ENCODE measurements around the gene HS2ST1. TPM values are rescaled to one million over a fixed set of nuclear protein-coding genes. Genes with fewer than 3 reads are reported as not detected.

The HS2ST1 gene
- total RNA-seq, 1 experiment from 2014 or later: 57.2 TPM

- H3K4me3 Mint-ChIP-seq (ENCODE audit: unreplicated experiment): no peak overlapping the region
- H3K4me1 ChIP-seq: no peaks in the 10 kb centered on the region
- no peak for DNase-seq
- no TSS peak for BruUV-seq (replicated peaks)
- no peak for TF ChIP-seq CTCF (IDR thresholded peaks at IDR 0.05; ENCODE audit: insufficient read depth in 1 of 2, low read depth in 1 of 2, low read length in 1 of 2, severe bottlenecking in 1 of 2, unreplicated experiment in 1 of 2)
- H3K36me3 Mint-ChIP-seq (ENCODE audit: insufficient read depth, unreplicated experiment): peaks cover 17% of the 10 kb centered on the region
- intact Hi-C loops (cut with micrococcal nuclease; ENCODE audit: unreplicated experiment): no loop called here
- no peaks in the 10 kb centered on the region for H3K27me3 ChIP-seq (replicated peaks; ENCODE audit: control insufficient read depth, insufficient read depth, low read length)
- no peaks in the 10 kb centered on the region for H3K27me3 Mint-ChIP-seq (ENCODE audit: insufficient read depth, unreplicated experiment)
- H3K9me3 ChIP-seq: no peaks in the 10 kb centered on the region
- no peaks in the 10 kb centered on the region for H3K4me1 Mint-ChIP-seq (ENCODE audit: low read depth, unreplicated experiment)
- no peak overlapping the region for H3K4me3 ChIP-seq (ENCODE audit: low read depth, low read length)
- H3K36me3 ChIP-seq (ENCODE audit: control insufficient read depth, insufficient read depth, low read length): no peaks in the 10 kb centered on the region
- ChIA-PET CTCF (no interaction called here), POLR2A (no interaction called here)
- no peaks in the 10 kb centered on the region for H3K9me3 Mint-ChIP-seq (ENCODE audit: unreplicated experiment)
- H3K27ac Mint-ChIP-seq (ENCODE audit: unreplicated experiment): no peak overlapping the region
Measured at GRCh38 chr1:87104140-87104539, 189.7 kb downstream of the HS2ST1 start.

GRCh38 chr1:87104945-87105344, 190.5 kb downstream of the HS2ST1 start:
- H3K27ac Mint-ChIP-seq (ENCODE audit: unreplicated experiment): no peak overlapping the region
- H3K4me3 ChIP-seq (ENCODE audit: low read depth, low read length): no peak overlapping the region
- H3K9me3 ChIP-seq: no peaks in the 10 kb centered on the region
- DNase-seq: no peak
- H3K27me3 Mint-ChIP-seq (ENCODE audit: insufficient read depth, unreplicated experiment): no peaks in the 10 kb centered on the region
- H3K9me3 Mint-ChIP-seq (ENCODE audit: unreplicated experiment): no peaks in the 10 kb centered on the region
- H3K4me1 Mint-ChIP-seq (ENCODE audit: low read depth, unreplicated experiment): no peaks in the 10 kb centered on the region
- H3K36me3 Mint-ChIP-seq (ENCODE audit: insufficient read depth, unreplicated experiment): peaks cover 17% of the 10 kb centered on the region
- intact Hi-C loops (cut with micrococcal nuclease; ENCODE audit: unreplicated experiment): no loop called here
- H3K4me3 Mint-ChIP-seq (ENCODE audit: unreplicated experiment): no peak overlapping the region
- no TSS peak for BruUV-seq (replicated peaks)
- no peaks in the 10 kb centered on the region for H3K27me3 ChIP-seq (replicated peaks; ENCODE audit: control insufficient read depth, insufficient read depth, low read length)
- no peaks in the 10 kb centered on the region for H3K4me1 ChIP-seq
- TF ChIP-seq CTCF (IDR thresholded peaks at IDR 0.05; ENCODE audit: insufficient read depth in 1 of 2, low read depth in 1 of 2, low read length in 1 of 2, severe bottlenecking in 1 of 2, unreplicated experiment in 1 of 2): no peak
- ChIA-PET POLR2A (no interaction called here), CTCF (no interaction called here)
- H3K36me3 ChIP-seq (ENCODE audit: control insufficient read depth, insufficient read depth, low read length): no peaks in the 10 kb centered on the region

- no TSS peak for BruUV-seq (replicated peaks)
- Histone ChIP-seq H3K9me3 (no peaks in the 10 kb centered on the region), H3K4me1 (no peaks in the 10 kb centered on the region), H3K36me3 (ENCODE audit: control insufficient read depth, insufficient read depth, low read length) (no peaks in the 10 kb centered on the region), H3K4me3 (ENCODE audit: low read depth, low read length) (no peak overlapping the region), H3K27me3 (replicated peaks; ENCODE audit: control insufficient read depth, insufficient read depth, low read length) (no peaks in the 10 kb centered on the region)
- DNase-seq: no peak
- H3K4me1 Mint-ChIP-seq (ENCODE audit: low read depth, unreplicated experiment): peaks cover 7% of the 10 kb centered on the region
- no peaks in the 10 kb centered on the region for H3K9me3 Mint-ChIP-seq (ENCODE audit: unreplicated experiment)
- H3K4me3 Mint-ChIP-seq (ENCODE audit: unreplicated experiment): no peak overlapping the region
- ChIA-PET POLR2A (no interaction called here), CTCF (no interaction called here)
- H3K27me3 Mint-ChIP-seq (ENCODE audit: insufficient read depth, unreplicated experiment): no peaks in the 10 kb centered on the region
- intact Hi-C loops (cut with micrococcal nuclease; ENCODE audit: unreplicated experiment): no loop called here
- peaks cover 12% of the 10 kb centered on the region for H3K36me3 Mint-ChIP-seq (ENCODE audit: insufficient read depth, unreplicated experiment)
- TF ChIP-seq CTCF (IDR thresholded peaks at IDR 0.05; ENCODE audit: insufficient read depth in 1 of 2, low read depth in 1 of 2, low read length in 1 of 2, severe bottlenecking in 1 of 2, unreplicated experiment in 1 of 2): no peak
- H3K27ac Mint-ChIP-seq (ENCODE audit: unreplicated experiment): no peak overlapping the region
Measured at GRCh38 chr1:87106144-87106543, 191.7 kb downstream of the HS2ST1 start.

Data from Caco-2 (cell line).